Adrenal gland (tissue), 5 donors: ENCODE results near the gene BTN1A1.

Experiments used
- CTCF ChIP-seq, 6 experiments: fragments of 450-650 bp in 4 of 6; fragments of 200-600 bp in 2 of 6; sonication (generic) in 1 of 6; IDR thresholded peaks; 1 replicate in 5 of 6; 2 replicates in 1 of 6; pipeline versions ENCODE4 v1.5.1 to v1.8.0; 2016 to 2021; ENCODE audit warnings: antibody characterized with exemption in 6 of 6, mild to moderate bottlenecking in 2 of 6, moderate library complexity in 1 of 6
- POLR2A ChIP-seq, 2 donors: fragments of 450-650 bp; IDR thresholded peaks; one replicate each; pipeline ENCODE4 v1.6.1; 2017; ENCODE audit warnings: antibody characterized with exemption in 2 of 2, mild to moderate bottlenecking in 2 of 2, moderate library complexity in 1 of 2
- donor health status: DM: no; HTN: no; CAD: no.

GRCh38 chr6:26521600-26522391, 21.7 kb downstream of the BTN1A1 start:
- TF ChIP-seq POLR2A (IDR thresholded peaks at IDR 0.05) (peak; percentile 45 to 68), CTCF (IDR thresholded peaks at IDR 0.05) (peak in 2 of 6 experiments; percentile 30 to 31)
